Effector CD8-positive, alpha-beta T cell (primary cell): Measurements from ENCODE around the gene DENR.

ENCODE experiments used
- DNase-seq: peaks from one replicate; lab custom pipeline; 2025; lab: John Stamatoyannopoulos, UW

DENR gene

GRCh38 chr12:122820138-122820537, 67.5 kb downstream of the DENR start:
- no peak for DNase-seq
